ENCODE measurements around the gene TLE5. TPM values are rescaled to one million over a fixed set of nuclear protein-coding genes. Genes with fewer than 3 reads are reported as not detected.

Gene TLE5, protein sequence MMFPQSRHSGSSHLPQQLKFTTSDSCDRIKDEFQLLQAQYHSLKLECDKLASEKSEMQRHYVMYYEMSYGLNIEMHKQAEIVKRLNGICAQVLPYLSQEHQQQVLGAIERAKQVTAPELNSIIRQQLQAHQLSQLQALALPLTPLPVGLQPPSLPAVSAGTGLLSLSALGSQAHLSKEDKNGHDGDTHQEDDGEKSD
- total RNA-seq, result 100 to 1,000 TPM; 200 to 309 (median 226) TPM

DNA sequence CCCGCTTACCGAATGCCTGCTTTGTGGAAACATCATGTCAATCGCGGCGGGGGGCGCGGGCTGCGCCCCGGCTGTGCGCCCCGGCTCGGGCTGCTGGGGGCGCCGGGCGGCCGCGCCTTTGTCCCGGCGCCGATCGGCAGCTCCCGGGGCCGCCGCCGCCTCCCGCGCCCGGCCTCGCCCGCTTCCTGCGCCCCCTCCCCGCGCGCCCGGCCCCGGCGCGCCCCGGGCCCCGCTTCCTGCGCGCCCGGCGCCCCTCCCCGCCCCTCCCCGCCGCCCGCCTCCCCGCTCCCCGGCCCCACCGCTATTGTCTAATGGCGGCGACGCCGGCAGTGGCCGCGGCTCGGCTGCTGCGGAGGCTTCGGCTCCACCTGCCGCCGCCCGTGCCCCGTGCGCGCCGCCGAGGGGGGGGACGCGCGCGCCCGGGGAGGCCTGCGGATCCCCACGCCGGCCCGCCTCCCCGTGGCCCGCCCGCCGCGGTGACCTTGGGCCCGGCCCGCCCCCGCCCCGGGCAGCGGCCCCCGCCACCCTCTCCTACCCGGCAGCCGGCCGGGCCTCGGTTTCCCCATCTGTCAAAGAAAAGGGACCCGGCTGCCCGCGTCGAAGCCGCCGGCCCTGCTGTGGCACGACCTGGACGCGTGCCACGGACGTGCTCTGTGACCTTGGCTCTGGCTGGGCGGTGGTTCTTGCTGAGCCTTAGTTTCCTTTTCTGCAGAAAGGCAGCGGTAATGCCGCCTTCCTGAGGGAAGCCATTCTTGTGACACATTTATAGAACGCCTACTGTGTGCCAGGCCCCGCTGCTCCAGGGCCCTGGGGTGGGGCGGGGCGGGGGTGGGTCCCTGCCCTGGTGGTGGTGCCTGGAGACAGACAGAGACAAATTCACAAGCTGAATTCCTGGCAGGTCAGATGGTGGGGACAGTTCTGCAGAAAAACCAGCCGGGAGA, at the start of gene TLE5:
Gene TLE5 (minus strand): TSS at position 331 of the 941 bp plus-strand sequence. CDS start 295 bp downstream, at position 36.
- TF ChIP-seq, protein P1, sequence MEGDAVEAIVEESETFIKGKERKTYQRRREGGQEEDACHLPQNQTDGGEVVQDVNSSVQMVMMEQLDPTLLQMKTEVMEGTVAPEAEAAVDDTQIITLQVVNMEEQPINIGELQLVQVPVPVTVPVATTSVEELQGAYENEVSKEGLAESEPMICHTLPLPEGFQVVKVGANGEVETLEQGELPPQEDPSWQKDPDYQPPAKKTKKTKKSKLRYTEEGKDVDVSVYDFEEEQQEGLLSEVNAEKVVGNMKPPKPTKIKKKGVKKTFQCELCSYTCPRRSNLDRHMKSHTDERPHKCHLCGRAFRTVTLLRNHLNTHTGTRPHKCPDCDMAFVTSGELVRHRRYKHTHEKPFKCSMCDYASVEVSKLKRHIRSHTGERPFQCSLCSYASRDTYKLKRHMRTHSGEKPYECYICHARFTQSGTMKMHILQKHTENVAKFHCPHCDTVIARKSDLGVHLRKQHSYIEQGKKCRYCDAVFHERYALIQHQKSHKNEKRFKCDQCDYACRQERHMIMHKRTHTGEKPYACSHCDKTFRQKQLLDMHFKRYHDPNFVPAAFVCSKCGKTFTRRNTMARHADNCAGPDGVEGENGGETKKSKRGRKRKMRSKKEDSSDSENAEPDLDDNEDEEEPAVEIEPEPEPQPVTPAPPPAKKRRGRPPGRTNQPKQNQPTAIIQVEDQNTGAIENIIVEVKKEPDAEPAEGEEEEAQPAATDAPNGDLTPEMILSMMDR (IDR thresholded peaks at IDR 0.05; ENCODE audit: low read depth), result no peak

DNA sequence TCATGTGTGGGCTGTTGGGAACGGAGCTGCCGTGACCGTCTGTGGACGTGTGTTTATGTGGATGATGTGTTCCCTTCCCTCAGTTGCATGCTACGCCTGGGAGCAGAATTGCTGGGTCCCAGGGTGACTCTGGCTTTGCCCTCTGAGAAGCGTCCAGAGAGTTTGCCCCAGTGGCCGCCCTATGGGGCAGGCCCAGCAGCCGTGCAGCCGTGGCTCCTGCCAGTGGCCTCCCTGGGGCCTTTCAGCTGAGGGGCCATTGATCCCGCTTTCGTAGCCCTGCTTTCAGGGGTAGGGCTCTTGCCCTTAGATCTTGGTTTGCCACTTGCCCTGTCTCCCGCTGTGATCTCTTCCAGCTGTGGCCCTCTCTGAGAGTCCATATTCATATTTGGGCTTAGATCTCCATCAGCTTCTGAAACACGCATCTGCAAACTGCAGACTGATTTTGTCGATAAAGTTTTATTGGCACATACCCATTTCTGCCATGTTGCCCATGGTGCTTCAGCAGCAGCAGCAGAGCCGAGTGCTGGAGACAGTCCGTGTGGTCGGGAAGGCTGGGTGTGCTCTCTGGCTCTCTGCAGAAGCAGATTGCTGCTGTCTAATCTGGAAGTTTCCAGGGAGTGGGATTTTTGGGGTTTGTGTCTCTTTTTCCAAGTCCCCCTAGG, 49.4 kb upstream of the TLE5 start:
- TF ChIP-seq, protein P1 (IDR thresholded peaks at IDR 0.05; ENCODE audit: low read depth), result no peak

DNA sequence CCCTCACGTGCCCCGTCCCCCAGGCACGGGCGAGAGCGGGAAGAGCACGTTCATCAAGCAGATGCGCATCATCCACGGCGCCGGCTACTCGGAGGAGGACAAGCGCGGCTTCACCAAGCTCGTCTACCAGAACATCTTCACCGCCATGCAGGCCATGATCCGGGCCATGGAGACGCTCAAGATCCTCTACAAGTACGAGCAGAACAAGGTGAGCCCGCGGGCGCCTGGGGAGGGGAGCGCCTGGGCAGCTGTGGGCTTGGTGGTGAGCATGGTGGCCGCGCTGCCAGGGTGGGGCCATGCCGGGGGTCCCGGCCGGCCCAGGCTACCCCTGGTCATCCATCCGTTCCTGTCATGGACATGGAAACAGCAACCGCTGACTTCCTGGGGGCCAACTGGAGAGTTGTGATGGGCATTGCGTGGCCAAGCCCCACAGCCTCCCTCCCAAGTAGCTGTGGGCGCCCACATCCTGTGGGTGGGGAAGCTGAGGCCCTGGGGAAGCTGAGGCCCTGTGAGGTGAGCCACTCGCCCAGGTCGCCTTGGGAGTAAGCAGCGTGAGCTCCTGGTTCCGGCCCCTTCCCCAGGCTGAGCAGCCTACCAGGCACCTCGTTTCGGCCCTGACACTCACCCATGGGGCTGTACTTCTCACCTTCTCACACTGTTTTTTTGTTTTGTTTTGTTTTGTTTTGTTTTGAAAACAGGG, 48.0 kb upstream of the TLE5 start:
- TF ChIP-seq, protein P1 (IDR thresholded peaks at IDR 0.05; ENCODE audit: low read depth), result no peak

DNA sequence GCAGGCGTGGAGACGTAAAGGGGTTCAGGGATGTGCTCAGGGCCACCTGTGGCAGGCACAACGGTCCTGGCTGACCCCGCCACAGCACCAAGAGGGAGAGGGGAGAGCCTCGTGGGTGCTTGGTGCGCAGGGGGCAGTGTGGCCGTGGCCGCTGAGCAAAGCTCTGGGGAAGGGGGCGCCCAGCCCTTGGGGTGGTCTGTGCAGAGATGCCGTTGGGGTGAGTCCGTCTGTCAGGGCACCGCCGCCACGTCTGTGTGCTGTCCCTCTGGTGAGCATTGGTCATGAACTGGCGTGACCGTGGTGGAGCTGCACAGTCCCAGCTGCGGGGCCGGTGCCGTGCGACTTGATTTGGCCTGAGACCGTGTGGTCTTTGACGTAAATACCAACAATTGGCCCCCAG, 47.2 kb upstream of the TLE5 start:
- TF ChIP-seq, protein P1 (IDR thresholded peaks at IDR 0.05; ENCODE audit: low read depth), result no peak

DNA sequence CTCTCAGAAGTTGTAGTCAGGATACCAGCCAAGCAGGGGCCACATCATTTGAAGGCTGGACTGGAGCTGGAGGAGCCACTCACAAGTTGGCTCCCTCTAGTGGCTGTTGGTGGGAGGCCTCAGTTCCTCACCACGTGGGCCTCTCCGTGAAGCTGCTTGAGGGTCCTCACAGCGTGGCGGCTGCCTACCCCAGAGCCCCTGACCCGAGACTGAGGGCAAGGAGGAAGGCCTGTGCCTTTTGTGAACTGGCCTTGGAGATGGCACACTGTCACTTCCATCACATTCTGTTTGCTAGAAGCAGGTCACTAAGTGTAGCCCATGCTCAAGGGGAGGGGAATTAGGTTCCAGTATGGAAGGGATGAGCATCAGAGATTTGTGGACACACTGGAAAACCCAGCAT, 46.5 kb upstream of the TLE5 start:
- TF ChIP-seq, protein P1 (IDR thresholded peaks at IDR 0.05; ENCODE audit: low read depth), result no peak

DNA sequence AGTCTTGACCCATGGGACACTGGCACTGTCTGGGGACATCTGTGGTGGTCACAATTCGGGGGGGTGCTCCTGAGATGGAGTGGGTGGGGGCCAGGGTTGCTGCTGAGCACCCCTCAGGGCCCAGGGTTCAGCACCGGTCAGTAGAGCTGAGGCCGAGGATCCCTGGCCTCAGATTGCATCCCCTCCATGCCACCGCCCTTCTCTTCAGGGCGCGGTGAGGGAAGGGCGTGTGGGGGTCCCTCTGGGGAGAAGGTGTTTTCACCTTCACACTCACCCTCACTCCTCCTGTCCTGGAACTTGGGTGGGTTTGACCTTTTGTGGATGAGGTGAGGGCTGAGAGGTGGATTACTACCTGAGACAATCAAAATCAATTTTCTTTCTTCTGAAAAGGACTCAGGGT, 45.4 kb upstream of the TLE5 start:
- TF ChIP-seq, protein P1 (IDR thresholded peaks at IDR 0.05; ENCODE audit: low read depth), result no peak
